Measurements from ENCODE around the gene PTBP2.

The PTBP2 gene

GRCh38 chr1:96764469-96764868, 42.9 kb downstream of the PTBP2 start:
- no peak for DNase-seq (ENCODE audit: low read depth)
- no peak for TF ChIP-seq CTCF (IDR thresholded peaks at IDR 0.05; ENCODE audit: control insufficient read depth, insufficient read depth, low read depth, low read length, missing control alignments)
- no peak overlapping the region for H3K4me3 ChIP-seq (ENCODE audit: control insufficient read depth, low read depth, low read length)

- no peak for DNase-seq (ENCODE audit: low read depth)
- TF ChIP-seq CTCF (IDR thresholded peaks at IDR 0.05; ENCODE audit: control insufficient read depth, insufficient read depth, low read depth, low read length, missing control alignments): no peak
Measured at GRCh38 chr1:96771847-96772246, 50.3 kb downstream of the PTBP2 start.

GRCh38 chr1:96772349-96772748, 50.8 kb downstream of the PTBP2 start:
- no peak overlapping the region for H3K4me3 ChIP-seq (ENCODE audit: control insufficient read depth, low read depth, low read length)
- no peak for DNase-seq (ENCODE audit: low read depth)
- TF ChIP-seq CTCF (IDR thresholded peaks at IDR 0.05; ENCODE audit: control insufficient read depth, insufficient read depth, low read depth, low read length, missing control alignments): no peak

More at GRCh38 chr1:96771847-96772246, 50.3 kb downstream of the PTBP2 start:
- no peak overlapping the region for H3K4me3 ChIP-seq (ENCODE audit: control insufficient read depth, low read depth, low read length)

- no peak for TF ChIP-seq CTCF (IDR thresholded peaks at IDR 0.05; ENCODE audit: control insufficient read depth, insufficient read depth, low read depth, low read length, missing control alignments)
- no peak for DNase-seq (ENCODE audit: low read depth)
- no peak overlapping the region for H3K4me3 ChIP-seq (ENCODE audit: control insufficient read depth, low read depth, low read length)
Measured at GRCh38 chr1:96772972-96773371, 51.4 kb downstream of the PTBP2 start.

- H3K4me3 ChIP-seq (ENCODE audit: control insufficient read depth, low read depth, low read length): no peak overlapping the region
- no peak for TF ChIP-seq CTCF (IDR thresholded peaks at IDR 0.05; ENCODE audit: control insufficient read depth, insufficient read depth, low read depth, low read length, missing control alignments)
- no peak for DNase-seq (ENCODE audit: low read depth)
Measured at GRCh38 chr1:96782206-96782605, 60.6 kb downstream of the PTBP2 start.

GRCh38 chr1:96782856-96783255, 61.3 kb downstream of the PTBP2 start:
- no peak for TF ChIP-seq CTCF (IDR thresholded peaks at IDR 0.05; ENCODE audit: control insufficient read depth, insufficient read depth, low read depth, low read length, missing control alignments)
- DNase-seq (ENCODE audit: low read depth): no peak
- no peak overlapping the region for H3K4me3 ChIP-seq (ENCODE audit: control insufficient read depth, low read depth, low read length)

GRCh38 chr1:96790599-96790998, 69.0 kb downstream of the PTBP2 start:
- no peak overlapping the region for H3K4me3 ChIP-seq (ENCODE audit: control insufficient read depth, low read depth, low read length)
- no peak for DNase-seq (ENCODE audit: low read depth)
- TF ChIP-seq CTCF (IDR thresholded peaks at IDR 0.05; ENCODE audit: control insufficient read depth, insufficient read depth, low read depth, low read length, missing control alignments): no peak
